Adipose tissue (tissue), 3 donors: ENCODE data around the gene EPC1. TPM values are rescaled to one million over a fixed set of nuclear protein-coding genes. Genes with fewer than 3 reads are reported as not detected.
"Not testable (repeated sequence)": the region's sequence is repeated elsewhere in the genome, so short reads cannot be mapped to it uniquely, and the experiment has no call there.

Experiments
- H3K27ac ChIP-seq: one replicate; pipeline ENCODE4 v1.5.1; 2013; ENCODE audit warnings: low read depth, low read length
- WGBS, 3 donors: extraction: QIAGEN DNeasy Blood & Tissue Kit; methylation state at CpG; one replicate each; pipeline ENCODE4 v1.1.7; 2013; 5-methylcytosine and 5-hydroxymethylcytosine counted together
- polyA plus RNA-seq, 3 donors: library from polyadenylated mRNA; stranded (reverse); fragments of 200-250 nt; gene quantifications; one replicate each; pipeline ENCODE4 v1.2.3, GENCODE V29; 2013
- donor health status: healthy with polysubstance abuse.
- donor health status: Bipolar disorder and iron deficiency.
- donor health status: healthy.

EPC1 gene
- polyA plus RNA-seq: 10 to 100 TPM in 2 of 3 donors, 1 to 10 TPM in 1; 8.9 to 18.4 (median 14.3) TPM

DNA sequence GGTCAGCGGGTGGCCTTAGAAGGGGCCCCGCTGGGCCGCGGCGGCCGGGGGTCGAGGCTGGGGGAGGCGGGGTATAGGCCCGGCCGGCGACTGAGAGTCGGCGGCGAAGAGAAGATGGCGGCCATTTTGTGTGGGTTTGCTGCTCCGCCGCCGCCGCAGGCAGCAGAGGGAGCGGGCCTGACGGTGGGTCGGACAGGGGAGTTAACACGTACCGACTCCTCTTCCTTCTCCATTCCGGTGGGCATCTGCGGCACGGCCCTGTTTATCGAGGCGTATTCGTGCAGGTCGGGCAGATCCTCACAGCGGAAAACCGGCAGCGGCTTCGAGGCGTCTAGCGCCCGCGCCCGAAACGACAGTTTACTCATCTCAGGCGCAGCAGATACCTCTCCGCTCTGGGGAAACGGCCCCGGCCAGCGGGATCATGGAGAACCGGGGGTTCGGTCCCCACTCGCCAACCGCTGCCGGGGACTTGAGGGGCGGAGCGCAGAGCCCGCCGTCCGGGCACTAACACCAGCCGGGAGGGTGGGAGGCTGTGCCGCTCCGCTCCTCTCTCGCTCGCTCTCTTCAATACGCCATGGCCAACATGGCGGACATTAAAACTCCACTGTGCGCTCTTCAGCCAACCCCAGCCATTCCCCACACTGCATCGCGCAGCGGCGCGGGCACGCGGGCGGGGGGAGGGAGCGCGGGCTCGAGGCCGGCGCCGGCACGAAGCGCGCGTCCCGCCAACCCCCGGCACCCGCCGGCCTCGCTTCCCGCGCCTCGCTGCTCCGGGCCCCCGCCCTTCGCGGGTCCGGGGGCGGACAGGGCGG is at the start of gene EPC1:
Gene EPC1, minus strand, starts transcription at position 608 of the 812 bp plus-strand sequence. Its CDS starts 243 bp downstream, at position 365.
- peak within 1 kb of the TSS; percentile 100 for H3K27ac ChIP-seq
- 0 to 1% (median 1%) methylated on average over 61 to 97 of the region's 97 CpGs for WGBS, 3 donors

- no peak overlapping the region for H3K27ac ChIP-seq
- WGBS, 3 donors: 60 to 78% (median 62%) methylated on average over 4 of the region's 4 CpGs
Measured at GRCh38 chr10:32393911-32394310, 47.0 kb upstream of the EPC1 start.

DNA sequence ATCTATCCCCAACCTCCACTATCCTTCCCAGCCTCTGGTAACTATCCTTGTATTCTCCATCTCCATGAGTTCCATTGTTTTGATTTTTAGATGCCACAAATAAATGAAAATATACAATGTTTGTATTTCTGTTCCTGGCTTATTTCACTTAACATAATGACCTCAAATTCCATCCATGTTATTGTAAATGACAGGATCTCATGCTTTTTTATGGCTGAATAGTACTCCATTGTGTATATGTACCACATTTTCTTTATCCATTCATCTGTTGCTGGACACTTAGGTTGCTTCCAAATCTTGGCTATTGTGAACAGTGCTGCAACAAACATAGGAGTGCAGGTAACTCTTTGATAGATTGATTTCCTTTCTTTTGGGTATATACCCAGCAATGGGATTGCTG is 45.3 kb upstream of the EPC1 start:
- H3K27ac ChIP-seq: not testable (repeated sequence)

- no peak overlapping the region for H3K27ac ChIP-seq
- 85 to 91% (median 90%) methylated on average over 3 of the region's 3 CpGs for WGBS, 3 donors
Measured at GRCh38 chr10:32390193-32390592, 43.2 kb upstream of the EPC1 start.

GRCh38 chr10:32388258-32389027 is 41.5 kb upstream of the EPC1 start:
- no peak overlapping the region for H3K27ac ChIP-seq
- 66 to 76% (median 70%) methylated on average over 6 of the region's 6 CpGs for WGBS, 3 donors

DNA sequence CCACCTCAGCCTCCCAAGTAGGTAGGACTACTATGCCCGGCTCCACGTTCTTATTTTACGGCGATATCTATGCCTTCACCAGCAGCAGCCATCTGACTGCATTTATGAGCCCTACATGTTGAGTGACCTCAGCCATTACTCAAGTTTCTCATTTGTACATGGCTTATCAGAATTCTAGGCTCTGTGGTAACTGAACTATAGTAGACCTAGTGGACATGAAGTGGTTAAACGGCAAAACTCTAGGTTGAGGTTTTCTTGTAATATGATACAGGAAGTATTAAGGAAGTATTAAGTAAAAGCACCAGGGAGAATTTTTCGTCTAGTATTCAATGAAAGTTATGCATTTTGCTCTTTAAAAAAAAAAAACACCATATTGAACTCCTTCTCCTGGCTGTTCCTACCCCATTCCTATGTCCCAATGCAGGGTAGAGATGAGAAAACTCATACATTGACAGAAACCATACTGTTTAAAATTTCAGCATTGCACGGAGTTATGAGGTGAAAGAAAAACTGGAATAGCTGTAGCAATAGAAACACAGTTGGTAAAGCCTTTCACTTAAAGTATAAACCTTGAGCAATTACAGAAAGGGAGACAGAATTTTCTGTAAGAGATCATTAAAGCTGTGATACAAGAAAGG is 39.8 kb upstream of the EPC1 start:
- 60 to 80% (median 60%) methylated on average over 7 of the region's 7 CpGs for WGBS, 3 donors
- H3K27ac ChIP-seq: no peak overlapping the region

DNA sequence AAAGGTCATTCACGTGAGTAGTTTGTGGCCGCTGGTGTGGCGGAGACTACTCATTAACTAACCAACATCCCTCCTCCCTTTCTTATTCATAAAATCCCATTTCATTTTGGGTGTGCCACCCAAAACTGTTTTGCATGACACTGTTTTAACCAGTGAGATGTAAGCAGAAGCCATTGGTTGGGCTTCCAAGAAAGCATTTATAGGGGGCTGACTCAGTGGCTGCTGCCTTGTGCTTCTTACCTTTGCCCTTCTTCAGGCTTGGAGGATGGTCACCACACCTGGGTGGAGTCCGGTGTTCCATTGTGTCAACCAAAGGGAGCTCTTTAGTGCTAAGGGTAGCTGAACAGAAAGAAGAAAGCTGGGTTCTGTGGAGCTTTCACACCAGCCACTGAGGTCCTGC is 37.2 kb upstream of the EPC1 start:
- 77 to 89% (median 88%) methylated on average over 4 of the region's 4 CpGs for WGBS, 3 donors
- no peak overlapping the region for H3K27ac ChIP-seq

DNA sequence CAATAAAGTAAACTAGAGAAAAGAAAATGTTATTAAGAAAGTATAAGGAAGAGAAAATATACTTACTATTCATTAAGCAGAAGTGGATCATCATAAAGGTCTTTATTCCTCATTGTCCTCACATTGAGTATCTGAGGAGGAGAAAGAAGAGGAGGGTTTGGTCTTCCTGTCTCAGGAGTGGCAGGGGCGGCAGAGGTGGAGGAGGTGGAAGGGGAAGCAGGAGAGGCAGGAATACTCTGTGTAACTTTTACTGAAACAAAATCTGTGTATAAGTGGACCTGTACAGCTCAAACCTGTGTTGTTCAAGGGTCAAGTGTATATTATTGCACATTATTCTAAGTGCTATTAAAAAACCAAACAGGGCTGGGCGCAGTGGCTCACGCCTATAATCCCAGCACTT is 34.2 kb upstream of the EPC1 start:
- WGBS, 3 donors: 87 to 91% (median 89%) methylated on average over 3 of the region's 3 CpGs
- H3K27ac ChIP-seq: no peak overlapping the region

DNA sequence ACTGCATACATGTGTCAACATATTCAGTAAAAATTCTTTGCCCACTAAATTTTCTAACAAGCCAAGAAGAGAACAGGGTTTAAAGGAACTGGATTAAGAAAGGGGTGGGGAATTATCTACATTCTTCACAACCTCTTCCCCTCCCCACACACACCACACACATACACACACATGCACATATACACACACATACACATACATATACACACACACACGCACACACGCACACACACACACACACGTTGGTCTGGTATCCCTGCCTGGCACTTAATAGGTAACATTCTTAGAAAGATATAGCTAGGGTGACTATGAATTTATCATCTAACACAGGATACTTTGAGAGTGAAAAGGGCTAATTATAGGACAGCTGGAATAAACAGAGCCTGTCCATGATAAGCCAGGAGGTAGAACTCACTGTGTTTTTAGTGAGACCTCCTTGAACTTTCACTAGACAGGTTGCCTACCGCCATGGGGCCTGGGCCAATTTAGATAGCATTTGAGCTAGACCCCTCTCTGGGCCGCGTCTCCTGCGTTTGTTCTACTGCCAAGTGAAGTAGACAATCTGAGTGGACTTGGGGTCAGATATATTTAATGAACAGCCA is 33.1 kb upstream of the EPC1 start:
- 55 to 75% (median 69%) methylated on average over 7 of the region's 7 CpGs for WGBS, 3 donors
- no peak overlapping the region for H3K27ac ChIP-seq

DNA sequence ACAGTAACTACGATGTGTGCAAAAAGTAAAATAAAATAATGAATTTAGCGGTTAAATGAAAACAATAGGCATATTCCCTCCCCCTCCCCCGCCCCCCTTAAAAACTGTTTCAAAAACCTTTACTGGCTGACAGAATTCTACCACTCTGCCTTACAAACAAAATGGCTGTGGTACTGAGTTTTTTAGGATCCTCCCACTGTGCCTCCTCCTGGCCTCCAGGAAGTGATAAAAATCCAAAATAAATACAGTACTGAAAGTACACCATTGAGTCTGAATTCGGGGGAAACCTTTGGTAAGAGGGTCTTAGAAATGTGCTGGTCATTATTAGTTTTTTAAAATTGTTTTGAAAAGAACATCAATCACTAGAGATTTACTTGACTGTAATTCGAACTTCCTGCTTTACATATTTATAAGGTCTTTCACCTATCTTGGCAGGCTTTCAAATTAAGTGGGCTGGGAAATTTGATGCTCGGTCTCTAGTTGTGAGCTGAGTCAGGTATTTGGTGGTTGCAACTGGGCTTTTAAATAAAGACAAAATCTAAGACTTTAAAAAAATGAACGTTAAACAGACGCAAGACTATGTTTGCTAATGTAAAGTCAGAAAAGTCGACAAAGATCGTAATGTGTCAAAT is 32.5 kb upstream of the EPC1 start:
- H3K27ac ChIP-seq: no peak overlapping the region

DNA sequence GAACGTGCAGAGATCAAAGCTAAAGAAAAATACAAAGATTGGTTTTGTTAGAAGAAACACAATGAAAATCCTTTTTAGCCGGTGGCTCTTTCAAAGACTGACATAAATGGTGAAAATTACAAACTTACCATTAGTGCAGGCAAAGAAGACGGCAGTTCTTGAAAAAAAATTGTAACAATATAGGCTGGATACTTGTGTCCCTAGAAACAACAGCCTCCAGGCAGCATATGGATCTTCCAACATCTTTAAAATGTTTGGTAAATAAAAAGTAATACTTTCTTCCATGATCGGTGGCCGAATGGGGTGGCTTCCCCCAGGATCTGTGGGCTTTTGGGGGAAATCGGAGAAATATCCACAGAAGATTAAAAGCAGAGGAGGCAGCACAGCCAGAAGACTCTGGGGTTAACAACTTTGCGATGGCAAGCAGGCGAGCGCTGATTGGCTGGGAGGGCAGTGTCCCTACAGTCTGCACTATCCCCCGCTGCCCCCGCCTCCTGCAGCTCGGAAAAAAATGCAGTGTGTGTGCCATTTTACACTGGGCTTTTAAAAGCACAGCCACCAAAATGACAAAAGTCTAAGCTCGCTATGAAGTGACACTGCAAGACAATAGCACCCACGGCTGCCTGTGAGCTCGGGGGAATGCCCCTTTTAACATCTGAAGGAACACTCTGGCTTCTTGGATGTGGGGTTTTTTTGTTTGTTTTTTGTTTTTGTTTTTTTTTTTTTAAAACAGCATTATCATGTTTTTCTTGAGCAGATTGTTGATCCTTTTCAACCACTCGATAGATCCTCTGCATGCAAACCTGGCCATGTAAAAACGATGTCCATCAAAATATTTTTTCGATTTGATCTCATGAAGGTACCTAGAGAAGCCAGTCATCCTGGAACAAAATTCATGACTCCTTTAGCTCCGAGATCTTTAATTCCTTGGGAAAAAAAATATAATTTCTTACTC is 31.7 kb upstream of the EPC1 start:
- WGBS, 3 donors: 0 to 1% (median 0%) methylated on average over 19 of the region's 19 CpGs
- H3K27ac ChIP-seq: no peak overlapping the region

More for the DNA sequence above, 32.5 kb upstream of the EPC1 start:
- 4 to 25% (median 21%) methylated on average over 10 of the region's 10 CpGs for WGBS, 3 donors

- WGBS, 3 donors: 0 to 1% (median 1%) methylated on average over 6 of the region's 6 CpGs
- no peak overlapping the region for H3K27ac ChIP-seq
Measured at GRCh38 chr10:32377458-32378259, 30.7 kb upstream of the EPC1 start.

- WGBS, 3 donors: 6 to 10% (median 8%) methylated on average over 3 of the region's 3 CpGs
- no peak overlapping the region for H3K27ac ChIP-seq
Measured at GRCh38 chr10:32376771-32377170, 29.8 kb upstream of the EPC1 start.

GRCh38 chr10:32376097-32376496 is 29.1 kb upstream of the EPC1 start:
- 52 to 81% (median 70%) methylated on average over 1 of the region's 1 CpG for WGBS, 3 donors

DNA sequence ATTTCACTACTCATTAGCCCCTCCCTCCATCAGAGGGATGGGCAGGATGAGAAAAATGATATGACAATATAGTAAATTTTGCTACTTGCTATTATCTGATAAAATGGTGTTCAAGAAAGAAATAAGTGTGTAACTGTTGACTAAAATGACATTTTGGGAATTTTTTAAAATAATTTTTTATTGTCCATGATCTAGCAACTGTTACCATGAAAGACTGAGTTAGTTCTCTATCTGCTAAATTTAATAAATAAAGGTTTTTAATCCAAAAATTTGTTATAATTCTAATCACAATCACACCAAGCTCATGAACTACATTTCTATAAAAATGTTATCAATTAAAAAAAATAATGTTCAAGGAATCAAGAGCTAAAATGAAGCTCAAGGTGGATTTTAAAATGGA is 28.7 kb upstream of the EPC1 start:
- no peak overlapping the region for H3K27ac ChIP-seq

More at GRCh38 chr10:32376097-32376496, 29.1 kb upstream of the EPC1 start:
- no peak overlapping the region for H3K27ac ChIP-seq

DNA sequence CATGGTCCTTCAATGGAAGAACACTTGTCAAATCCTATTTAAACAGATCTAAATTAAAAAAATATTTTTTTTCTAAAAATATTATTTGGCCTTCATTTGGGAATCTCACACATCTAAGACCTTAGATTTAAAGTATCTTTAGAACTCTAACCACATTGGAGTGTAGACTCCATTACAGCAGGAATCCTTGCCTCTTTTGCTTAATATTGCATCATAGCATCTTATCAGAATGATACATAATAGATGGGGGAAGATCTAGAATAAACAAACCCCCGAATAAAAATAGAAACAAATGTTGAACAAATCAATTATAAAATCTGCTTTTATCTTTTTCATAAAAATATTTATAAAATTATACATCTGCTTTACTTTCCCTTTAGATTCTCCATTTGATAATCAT is 27.6 kb upstream of the EPC1 start:
- no peak overlapping the region for H3K27ac ChIP-seq
- WGBS, 3 donors: 29 to 75% (median 64%) methylated on average over 1 of the region's 1 CpG

GRCh38 chr10:32373496-32373895 is 26.5 kb upstream of the EPC1 start:
- H3K27ac ChIP-seq: no peak overlapping the region
- WGBS, 3 donors: 96 to 97% (median 97%) methylated on average over 2 of the region's 2 CpGs
